PFSK-1 (cell line): Measurements from ENCODE around the gene FITM1.

Source experiments
- FOXP2 ChIP-seq: optimal IDR thresholded peaks from 2 replicates; pipeline ENCODE3; 2011; ENCODE audit warnings: borderline replicate concordance, control low read depth, inconsistent platforms; ENCODE audit not compliant: insufficient read depth; ENCODE audit errors: extremely low read length, extremely low read depth
- POLR2AphosphoS5 ChIP-seq: IDR thresholded peaks from 2 replicates; pipeline ENCODE4 v1.6.1; 2012; ENCODE audit warnings: low read depth, mild to moderate bottlenecking, control low read depth, low read length, moderate library complexity
- REST ChIP-seq, 2 experiments: IDR thresholded peaks; 2 replicates each; pipeline versions ENCODE4 v1.6.1 to v1.8.0; 2011 to 2012; ENCODE audit warnings: low read depth in 2 of 2, low read length in 2 of 2, control low read depth in 1 of 2, inconsistent platforms in 1 of 2, mild to moderate bottlenecking in 1 of 2, moderate library complexity in 1 of 2; ENCODE audit not compliant: insufficient read depth in 1 of 2
- SIN3A ChIP-seq: IDR thresholded peaks from 2 replicates; pipeline ENCODE4 v1.6.1; 2012; ENCODE audit warnings: mild to moderate bottlenecking, low read length, moderate library complexity, borderline replicate concordance; ENCODE audit not compliant: insufficient read depth
- TAF1 ChIP-seq: IDR thresholded peaks from 2 replicates; pipeline ENCODE4 v1.6.1; 2012; ENCODE audit warnings: low read length, control low read depth, borderline replicate concordance; ENCODE audit not compliant: insufficient read depth

Gene FITM1

GRCh38 chr14:24155100-24155499 lies 24.6 kb downstream of the FITM1 start:
- TF ChIP-seq FOXP2, result no peak
- TF ChIP-seq SIN3A, result no peak
- TF ChIP-seq POLR2AphosphoS5, result no peak
- no peak for TF ChIP-seq TAF1
- no peak for TF ChIP-seq REST (IDR thresholded peaks at IDR 0.05; ENCODE audit: insufficient read depth in 1 of 2, low read depth in 2 of 2, low read length in 2 of 2)

- TF ChIP-seq TAF1 (no peak), FOXP2 (no peak), SIN3A (no peak)
Observed at GRCh38 chr14:24156840-24157239, 26.4 kb downstream of the FITM1 start.

- TF ChIP-seq FOXP2 (no peak), REST (IDR thresholded peaks at IDR 0.05; ENCODE audit: insufficient read depth in 1 of 2, low read depth in 2 of 2, low read length in 2 of 2) (no peak), TAF1 (no peak), SIN3A (no peak)
Observed at GRCh38 chr14:24157331-24157730, 26.9 kb downstream of the FITM1 start.

GRCh38 chr14:24159777-24160498 lies 29.5 kb downstream of the FITM1 start:
- no peak for TF ChIP-seq TAF1
- TF ChIP-seq SIN3A, result no peak
- TF ChIP-seq REST (IDR thresholded peaks at IDR 0.05; ENCODE audit: insufficient read depth in 1 of 2, low read depth in 2 of 2, low read length in 2 of 2), result no peak
- no peak for TF ChIP-seq FOXP2
- TF ChIP-seq POLR2AphosphoS5, result no peak

- no peak for TF ChIP-seq REST (IDR thresholded peaks at IDR 0.05; ENCODE audit: insufficient read depth in 1 of 2, low read depth in 2 of 2, low read length in 2 of 2)
- TF ChIP-seq TAF1, result no peak
- no peak for TF ChIP-seq POLR2AphosphoS5
- TF ChIP-seq FOXP2, result no peak
- TF ChIP-seq SIN3A, result no peak
Observed at GRCh38 chr14:24160499-24160849, 30.0 kb downstream of the FITM1 start.
